Measurements from ENCODE around the gene IFITM5.

GRCh38 chr11:331358-332060, 32.2 kb upstream of the IFITM5 start:
- TF ChIP-seq EZH2 (IDR thresholded peaks at IDR 0.05) (no peak), FOXP2 (optimal IDR thresholded peaks at IDR 0.05; ENCODE audit: control extremely low read depth, extremely low read length, insufficient read depth) (no peak), POLR2AphosphoS5 (IDR thresholded peaks at IDR 0.05; ENCODE audit: borderline replicate concordance, low read depth, low read length) (no peak)

Data from SK-N-MC (cell line).